HG03066 (cell line): ENCODE data around the gene PLXNA2.

Source experiments
- ATAC-seq: cut with Tn5 transposase; IDR thresholded peaks from one replicate; pipeline ENCODE4 v1.9.1; 2021; ENCODE audit warnings: low read depth; ENCODE audit not compliant: unreplicated experiment

The PLXNA2 gene

GRCh38 chr1:208054911-208055379 is 189.2 kb downstream of the PLXNA2 start:
- no peak for ATAC-seq

GRCh38 chr1:208054485-208054884 is 189.7 kb downstream of the PLXNA2 start:
- ATAC-seq: no peak

GRCh38 chr1:208053661-208054060 is 190.5 kb downstream of the PLXNA2 start:
- no peak for ATAC-seq

GRCh38 chr1:208052926-208053407 is 191.2 kb downstream of the PLXNA2 start:
- ATAC-seq: no peak

- ATAC-seq: no peak
Measured at GRCh38 chr1:208052135-208052534, 192.0 kb downstream of the PLXNA2 start.

GRCh38 chr1:208051651-208052050 is 192.5 kb downstream of the PLXNA2 start:
- no peak for ATAC-seq

- no peak for ATAC-seq
Measured at GRCh38 chr1:208048904-208049303, 195.3 kb downstream of the PLXNA2 start.

GRCh38 chr1:208047975-208048374 is 196.2 kb downstream of the PLXNA2 start:
- ATAC-seq: no peak

- no peak for ATAC-seq
Measured at GRCh38 chr1:208047476-208047934, 196.7 kb downstream of the PLXNA2 start.

GRCh38 chr1:208045463-208046260 is 198.5 kb downstream of the PLXNA2 start:
- ATAC-seq: no peak

GRCh38 chr1:208044589-208045462 is 199.4 kb downstream of the PLXNA2 start:
- ATAC-seq: no peak

- no peak for ATAC-seq
Measured at GRCh38 chr1:208043691-208044181, 200.4 kb downstream of the PLXNA2 start.

- ATAC-seq: no peak
Measured at GRCh38 chr1:208042868-208043267, 201.3 kb downstream of the PLXNA2 start.

GRCh38 chr1:208042041-208042615 is 202.1 kb downstream of the PLXNA2 start:
- ATAC-seq: no peak

- no peak for ATAC-seq
Measured at GRCh38 chr1:208041505-208041904, 202.7 kb downstream of the PLXNA2 start.

GRCh38 chr1:208040821-208041297 is 203.3 kb downstream of the PLXNA2 start:
- no peak for ATAC-seq

- ATAC-seq: no peak
Measured at GRCh38 chr1:208039536-208040332, 204.4 kb downstream of the PLXNA2 start.

- ATAC-seq: no peak
Measured at GRCh38 chr1:208038303-208038702, 205.9 kb downstream of the PLXNA2 start.

- no peak for ATAC-seq
Measured at GRCh38 chr1:208036918-208037766, 207.0 kb downstream of the PLXNA2 start.
